ENCODE results near the gene UPK3BL1. TPM values are rescaled to one million over a fixed set of nuclear protein-coding genes. Genes with fewer than 3 reads are reported as not detected.
"Not testable (repeated sequence)": the region's sequence is repeated elsewhere in the genome, so short reads cannot be mapped to it uniquely, and the experiment has no call there.

UPK3BL1 gene
- 10 to 100 TPM; 72.8 to 77.3 TPM for total RNA-seq
- 10 to 100 TPM; 22.4 to 32.6 (median 31.2) TPM for polyA plus RNA-seq
- 0 reads per million in 6 experiments for total RNA-seq

- DNase-seq, ATAC-seq, H3K4me3 Mint-ChIP-seq, POLR2A ChIA-PET, H3K9me3 Mint-ChIP-seq, H3K36me3 Mint-ChIP-seq, H3K27me3 Mint-ChIP-seq, H3K27ac Mint-ChIP-seq, H3K4me1 Mint-ChIP-seq: not testable (repeated sequence)
Observed at GRCh38 chr7:102642691-102643090, at the start of gene UPK3BL1. UPK3BL1 (minus strand) TSS chr7:102642791; CDS start chr7:102642741, 50 bp downstream.

GRCh38 chr7:102690602-102691001 lies 48.0 kb upstream of the UPK3BL1 start:
- H3K4me1 Mint-ChIP-seq, H3K27me3 Mint-ChIP-seq, DNase-seq, POLR2A ChIA-PET, H3K36me3 Mint-ChIP-seq, H3K9me3 Mint-ChIP-seq, ATAC-seq, H3K27ac Mint-ChIP-seq: not testable (repeated sequence)
- peak overlapping the region in 1 of 10 donors; percentile 49 for H3K4me3 Mint-ChIP-seq

- H3K4me3 Mint-ChIP-seq, POLR2A ChIA-PET, H3K9me3 Mint-ChIP-seq, H3K4me1 Mint-ChIP-seq, H3K27me3 Mint-ChIP-seq, H3K36me3 Mint-ChIP-seq, H3K27ac Mint-ChIP-seq: not testable (repeated sequence)
- DNase-seq (peak in 4 of 10 donors; percentile 15 to 61 (median 28)), ATAC-seq (peak; percentile 72 to 74)
Observed at GRCh38 chr7:102689436-102690282, 47.1 kb upstream of the UPK3BL1 start.

GRCh38 chr7:102688299-102689036 lies 45.9 kb upstream of the UPK3BL1 start:
- peak; percentile 83 to 85 for ATAC-seq
- H3K36me3 Mint-ChIP-seq, H3K4me1 Mint-ChIP-seq, POLR2A ChIA-PET, H3K27ac Mint-ChIP-seq, H3K4me3 Mint-ChIP-seq, H3K27me3 Mint-ChIP-seq, DNase-seq, H3K9me3 Mint-ChIP-seq: not testable (repeated sequence)

GRCh38 chr7:102682560-102682959 lies 40.0 kb upstream of the UPK3BL1 start:
- H3K27me3 Mint-ChIP-seq, H3K4me3 Mint-ChIP-seq, ATAC-seq, H3K4me1 Mint-ChIP-seq, DNase-seq, H3K27ac Mint-ChIP-seq, H3K9me3 Mint-ChIP-seq, POLR2A ChIA-PET, H3K36me3 Mint-ChIP-seq: not testable (repeated sequence)

- ATAC-seq, H3K27me3 Mint-ChIP-seq, H3K27ac Mint-ChIP-seq, POLR2A ChIA-PET, H3K9me3 Mint-ChIP-seq, H3K4me1 Mint-ChIP-seq, DNase-seq, H3K4me3 Mint-ChIP-seq, H3K36me3 Mint-ChIP-seq: not testable (repeated sequence)
Observed at GRCh38 chr7:102680780-102681179, 38.2 kb upstream of the UPK3BL1 start.

GRCh38 chr7:102675545-102675944 lies 33.0 kb upstream of the UPK3BL1 start:
- DNase-seq, H3K36me3 Mint-ChIP-seq, H3K4me3 Mint-ChIP-seq, ATAC-seq, H3K27me3 Mint-ChIP-seq, H3K4me1 Mint-ChIP-seq, POLR2A ChIA-PET, H3K27ac Mint-ChIP-seq, H3K9me3 Mint-ChIP-seq: not testable (repeated sequence)

GRCh38 chr7:102673447-102674067 lies 31.0 kb upstream of the UPK3BL1 start:
- DNase-seq, result peak in 1 of 10 donors; percentile 21
- H3K27ac Mint-ChIP-seq, H3K4me3 Mint-ChIP-seq, H3K9me3 Mint-ChIP-seq, POLR2A ChIA-PET, ATAC-seq, H3K4me1 Mint-ChIP-seq, H3K27me3 Mint-ChIP-seq, H3K36me3 Mint-ChIP-seq: not testable (repeated sequence)

- ATAC-seq, result peak; percentile 13 to 56
- H3K4me1 Mint-ChIP-seq, H3K9me3 Mint-ChIP-seq, H3K36me3 Mint-ChIP-seq, POLR2A ChIA-PET, H3K27me3 Mint-ChIP-seq, H3K27ac Mint-ChIP-seq, H3K4me3 Mint-ChIP-seq, DNase-seq: not testable (repeated sequence)
Observed at GRCh38 chr7:102671956-102672307, 29.3 kb upstream of the UPK3BL1 start.

GRCh38 chr7:102671166-102671955 lies 28.8 kb upstream of the UPK3BL1 start, which contains the start of gene POLR2J2:
POLR2J2 (minus strand) TSS chr7:102671663; CDS start chr7:102671601, 62 bp downstream.
- H3K27me3 Mint-ChIP-seq, H3K4me1 Mint-ChIP-seq, H3K36me3 Mint-ChIP-seq, POLR2A ChIA-PET, H3K9me3 Mint-ChIP-seq: not testable (repeated sequence)
- Mint-ChIP-seq H3K4me3 (peak within 1 kb of the TSS in 4 of 10 donors; percentile 75 to 83 (median 80)), H3K27ac (peak within 1 kb of the TSS in 5 of 10 donors; percentile 64 to 91 (median 80))
- ATAC-seq, result peak; percentile 82 to 90
- peak in 5 of 10 donors; percentile 41 to 90 (median 78) for DNase-seq

GRCh38 chr7:102667523-102667922 lies 24.9 kb upstream of the UPK3BL1 start:
- peak in 1 of 10 donors; percentile 36 for DNase-seq
- POLR2A ChIA-PET, H3K4me1 Mint-ChIP-seq, H3K36me3 Mint-ChIP-seq, ATAC-seq, H3K9me3 Mint-ChIP-seq, H3K4me3 Mint-ChIP-seq, H3K27ac Mint-ChIP-seq, H3K27me3 Mint-ChIP-seq: not testable (repeated sequence)

- H3K9me3 Mint-ChIP-seq, POLR2A ChIA-PET, H3K36me3 Mint-ChIP-seq, DNase-seq, H3K4me3 Mint-ChIP-seq, H3K4me1 Mint-ChIP-seq, H3K27ac Mint-ChIP-seq, H3K27me3 Mint-ChIP-seq, ATAC-seq: not testable (repeated sequence)
Observed at GRCh38 chr7:102666850-102667249, 24.3 kb upstream of the UPK3BL1 start.
